ENCODE results near the gene DHRS13.

DHRS13 gene

DNA sequence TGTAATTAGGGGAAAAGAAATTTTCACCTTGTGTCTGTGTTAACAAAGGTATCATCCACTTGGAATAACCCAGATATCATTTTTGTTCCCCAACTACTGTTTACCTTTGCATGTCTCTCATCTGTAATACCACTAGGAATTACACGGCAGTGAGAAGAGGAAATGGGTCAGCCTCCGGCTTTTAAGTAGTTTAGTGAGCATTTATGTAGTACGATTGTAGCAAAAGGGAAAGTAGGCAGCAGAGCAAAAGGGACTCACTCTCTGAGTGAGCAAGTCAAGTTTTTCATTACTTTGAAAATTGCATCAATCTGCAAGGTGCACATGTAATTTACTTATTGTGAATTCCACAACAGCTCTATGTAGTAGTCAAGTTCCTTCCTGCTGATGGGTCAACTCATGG, 37.3 kb upstream of the DHRS13 start:
- no peaks in the 10 kb centered on the region for H3K27me3 ChIP-seq (ENCODE audit: insufficient read depth, low read length)
- H3K4me1 ChIP-seq (ENCODE audit: insufficient read depth, low read length, severe bottlenecking), result peaks cover 38% of the 10 kb centered on the region
- no peak overlapping the region; the same call in 1 of the 2 replicates for H3K4me2 ChIP-seq (ENCODE audit: low read length)
- peaks cover 95% of the 10 kb centered on the region for H3K79me2 ChIP-seq (ENCODE audit: insufficient read depth, low read length)
- H3K9me3 ChIP-seq (ENCODE audit: low read length), result no peaks in the 10 kb centered on the region
- TF ChIP-seq EZH2 (IDR thresholded peaks at IDR 0.05; ENCODE audit: borderline replicate concordance, low read length) (no peak), CTCF (IDR thresholded peaks at IDR 0.05; ENCODE audit: low read length) (no peak)
- H3K36me3 ChIP-seq (ENCODE audit: insufficient read depth, low read length), result peaks cover 78% of the 10 kb centered on the region
- no peaks in the 10 kb centered on the region for H3F3A ChIP-seq (ENCODE audit: insufficient read depth, low read length)
- H3K9ac ChIP-seq (ENCODE audit: low read length), result no peak overlapping the region
- no peak overlapping the region for H2AFZ ChIP-seq (ENCODE audit: low read length)
- no peaks in the 10 kb centered on the region for H3K9me2 ChIP-seq (ENCODE audit: low read depth, low read length)
- H3K4me3 ChIP-seq (ENCODE audit: low read depth, low read length, poor library complexity, severe bottlenecking), result no peak overlapping the region
- H4K20me1 ChIP-seq (ENCODE audit: insufficient read depth, low read length), result peaks cover 6% of the 10 kb centered on the region; the same call in 1 of the 2 replicates
- no peak overlapping the region for H3K27ac ChIP-seq (ENCODE audit: low read depth, low read length, poor library complexity, severe bottlenecking)

GRCh38 chr17:28938552-28938951, 35.7 kb upstream of the DHRS13 start:
- Histone ChIP-seq H3K4me1 (ENCODE audit: insufficient read depth, low read length, severe bottlenecking) (peaks cover 34% of the 10 kb centered on the region), H2AFZ (ENCODE audit: low read length) (no peak overlapping the region), H3K79me2 (ENCODE audit: insufficient read depth, low read length) (peaks cover 92% of the 10 kb centered on the region), H3F3A (ENCODE audit: insufficient read depth, low read length) (no peaks in the 10 kb centered on the region), H3K4me3 (ENCODE audit: low read depth, low read length, poor library complexity, severe bottlenecking) (no peak overlapping the region), H3K9ac (ENCODE audit: low read length) (no peak overlapping the region), H3K36me3 (ENCODE audit: insufficient read depth, low read length) (peaks cover 71% of the 10 kb centered on the region), H3K9me2 (ENCODE audit: low read depth, low read length) (no peaks in the 10 kb centered on the region), H4K20me1 (ENCODE audit: insufficient read depth, low read length) (0 out of 2 replicates have a peak, but pooled peaks cover 4% of the 10 kb centered on the region), H3K4me2 (ENCODE audit: low read length) (no peak overlapping the region), H3K27me3 (ENCODE audit: insufficient read depth, low read length) (no peaks in the 10 kb centered on the region), H3K27ac (ENCODE audit: low read depth, low read length, poor library complexity, severe bottlenecking) (no peak overlapping the region), H3K9me3 (ENCODE audit: low read length) (no peaks in the 10 kb centered on the region)
- TF ChIP-seq CTCF (IDR thresholded peaks at IDR 0.05; ENCODE audit: low read length), result no peak
- TF ChIP-seq EZH2 (IDR thresholded peaks at IDR 0.05; ENCODE audit: borderline replicate concordance, low read length), result no peak

GRCh38 chr17:28937044-28937729, 34.3 kb upstream of the DHRS13 start:
- no peak overlapping the region for H3K4me3 ChIP-seq (ENCODE audit: low read depth, low read length, poor library complexity, severe bottlenecking)

More at GRCh38 chr17:28937044-28937729, 34.3 kb upstream of the DHRS13 start:
- Histone ChIP-seq H3K4me2 (ENCODE audit: low read length) (no peak overlapping the region), H3K79me2 (ENCODE audit: insufficient read depth, low read length) (peaks cover 94% of the 10 kb centered on the region), H3K9me2 (ENCODE audit: low read depth, low read length) (no peaks in the 10 kb centered on the region), H3K9me3 (ENCODE audit: low read length) (no peaks in the 10 kb centered on the region), H2AFZ (ENCODE audit: low read length) (no peak overlapping the region), H3K36me3 (ENCODE audit: insufficient read depth, low read length) (peaks cover 72% of the 10 kb centered on the region; the same call in 1 of the 2 replicates), H3K4me1 (ENCODE audit: insufficient read depth, low read length, severe bottlenecking) (peaks cover 34% of the 10 kb centered on the region), H3F3A (ENCODE audit: insufficient read depth, low read length) (no peaks in the 10 kb centered on the region), H3K9ac (ENCODE audit: low read length) (no peak overlapping the region), H3K27ac (ENCODE audit: low read depth, low read length, poor library complexity, severe bottlenecking) (no peak overlapping the region), H3K27me3 (ENCODE audit: insufficient read depth, low read length) (no peaks in the 10 kb centered on the region), H4K20me1 (ENCODE audit: insufficient read depth, low read length) (0 out of 2 replicates have a peak, but pooled peaks cover 4% of the 10 kb centered on the region)
- TF ChIP-seq CTCF (IDR thresholded peaks at IDR 0.05; ENCODE audit: low read length) (no peak), EZH2 (IDR thresholded peaks at IDR 0.05; ENCODE audit: borderline replicate concordance, low read length) (no peak)
